Measurements from ENCODE around the gene SMARCAL1. TPM values are rescaled to one million over a fixed set of nuclear protein-coding genes. Genes with fewer than 3 reads are reported as not detected.

SMARCAL1 gene
- total and polyA plus RNA-seq, 2 of the 13 experiments (the other 11 are each of a cell fraction or from before 2014, with no cell fraction given): 12.7 to 21.3 TPM

DNA sequence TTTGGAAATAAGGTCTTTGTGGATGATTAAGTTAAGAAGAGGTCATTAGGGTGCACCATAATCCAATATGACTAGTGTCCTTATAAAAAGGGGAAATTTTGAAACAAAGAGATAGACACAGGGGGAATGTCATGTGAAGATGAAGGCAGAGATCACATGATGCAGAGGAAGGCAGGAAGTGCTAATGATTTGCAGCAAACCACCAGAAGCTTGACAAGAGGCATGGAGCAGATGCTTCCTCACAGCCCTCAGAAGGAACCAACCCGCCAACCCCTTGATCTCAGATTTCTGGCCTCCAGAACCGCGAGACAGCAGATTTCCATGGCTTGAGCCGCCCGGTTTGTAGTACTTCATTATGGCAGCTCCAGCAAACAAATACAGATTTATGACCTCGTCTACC, 17.4 kb upstream of the SMARCAL1 start:
- no peak overlapping the region for H3K4me2 ChIP-seq (ENCODE audit: low read depth, low read length)
- H3K9ac ChIP-seq (ENCODE audit: insufficient read depth, low read depth, low read length): no peak overlapping the region
- CTCF ChIA-PET (ENCODE audit: low intra/inter-chr PET ratio, low total read pairs): no interaction called here
- ATAC-seq (no peak), FAIRE-seq (no peak), DNase-seq (ENCODE audit: low spot score) (no peak)
- intact Hi-C loops (cut with micrococcal nuclease; ENCODE audit: unreplicated experiment): no loop called here
- no peaks in the 10 kb centered on the region for H3K79me2 ChIP-seq (ENCODE audit: insufficient read depth, low read length)
- no peak overlapping the region for H3K27ac ChIP-seq (ENCODE audit: extremely low read length, insufficient read depth, low read length)
- no peaks in the 10 kb centered on the region for H4K20me1 ChIP-seq (ENCODE audit: insufficient read depth, low read length)
- no peaks in the 10 kb centered on the region for H3K36me3 ChIP-seq (replicated peaks in 1 of 2; ENCODE audit: control insufficient read depth in 1 of 2, insufficient read depth in 2 of 2, low read length in 2 of 2)
- H3K9me3 ChIP-seq (ENCODE audit: low read length): no peaks in the 10 kb centered on the region
- TF ChIP-seq ATF7-NPFF (CRISPR knock-in tag; IDR thresholded peaks at IDR 0.05; ENCODE audit: low read depth): no peak
- TF ChIP-seq ZNF629 (CRISPR knock-in tag; conservative IDR thresholded peaks at IDR 0.05): no peak
- no peak for TF ChIP-seq ZNF772 (CRISPR knock-in tag; IDR thresholded peaks at IDR 0.05)
- no peak for TF ChIP-seq PCBP2 (optimal IDR thresholded peaks at IDR 0.05; ENCODE audit: low read depth, low read length, poor library complexity, severe bottlenecking)
- TF ChIP-seq ZNF546 (CRISPR knock-in tag; conservative IDR thresholded peaks at IDR 0.05): no peak
- no peak for TF ChIP-seq ZNF383 (CRISPR knock-in tag; IDR thresholded peaks at IDR 0.05; ENCODE audit: borderline replicate concordance)
- TF ChIP-seq ZSCAN12 (CRISPR knock-in tag; IDR thresholded peaks at IDR 0.05): no peak
- no peak for TF ChIP-seq SMAD9 (CRISPR knock-in tag; IDR thresholded peaks at IDR 0.05)
- TF ChIP-seq ZNF33A (CRISPR knock-in tag; IDR thresholded peaks at IDR 0.05; ENCODE audit: borderline replicate concordance): no peak
- no peak for TF ChIP-seq SP2 (CRISPR knock-in tag; IDR thresholded peaks at IDR 0.05)
- no peak for TF ChIP-seq NFKBIZ (CRISPR knock-in tag; IDR thresholded peaks at IDR 0.05)
- no peak for TF ChIP-seq RELA (CRISPR knock-in tag; IDR thresholded peaks at IDR 0.05)
- TF ChIP-seq RORA (CRISPR knock-in tag; IDR thresholded peaks at IDR 0.05): no peak
- in situ Hi-C loops (cut with HindIII; ENCODE audit: extremely low pct_ligation_motif_present, low pct_unique_long_range_greater_than_20kb): no loop called here
- BruUV-seq (replicated peaks): no TSS peak
- H3K4me3 ChIP-seq (replicated peaks in 1 of 3; ENCODE audit: insufficient read depth in 1 of 3, low read depth in 2 of 3, low read length in 3 of 3): no peak overlapping the region
- H3K4me1 ChIP-seq (ENCODE audit: insufficient read depth, low read length): no peaks in the 10 kb centered on the region
- POLR2A ChIA-PET: no interaction called here
- no peak overlapping the region for H2AFZ ChIP-seq (ENCODE audit: low read length)
- peaks cover 6 to 42% of the 10 kb centered on the region in 2 experiments for H3K27me3 ChIP-seq (ENCODE audit: control insufficient read depth in 1 of 2, insufficient read depth in 2 of 2, low read length in 2 of 2)
- WGBS (ENCODE audit: low lambda C conversion rate): 0% methylated on average over 6 of the region's 6 CpGs
